ENCODE data around the gene GPRC5D.

GRCh38 chr12:12924169-12924568 lies 27.8 kb downstream of the GPRC5D start:
- TF ChIP-seq CTCF (IDR thresholded peaks at IDR 0.05), result no peak
- no peak for TF ChIP-seq POLR2A (IDR thresholded peaks at IDR 0.05)
